Lower leg skin (tissue), 4 donors: ENCODE data around the gene PLPPR1. TPM values are rescaled to one million over a fixed set of nuclear protein-coding genes. Genes with fewer than 3 reads are reported as not detected.

Experiments used
- DNase-seq, 2 donors: peaks; one replicate each; pipeline ENCODE4 v3.0.0-alpha.2; 2019; ENCODE audit warnings: low spot score in 2 of 2
- H3K4me3 ChIP-seq: fragments of 200-600 bp; sonication (generic); 2 replicates; pipeline ENCODE4 v1.5.1; 2017; ENCODE audit warnings: mild to moderate bottlenecking, low read depth; ENCODE audit not compliant: poor library complexity, severe bottlenecking
- POLR2A ChIP-seq, 2 donors: fragments of 450-650 bp; IDR thresholded peaks; one replicate each; pipeline ENCODE4 v1.6.1; 2016 to 2017; ENCODE audit warnings: antibody characterized with exemption in 2 of 2, mild to moderate bottlenecking in 1 of 2, moderate library complexity in 1 of 2
- WGBS, 2 donors: methylation state at CpG; one replicate each; pipeline ENCODE4 v1.1.5; 2018; 5-methylcytosine and 5-hydroxymethylcytosine counted together
- intact Hi-C: fragments of 100-400 bp; cut with DNase I; formaldehyde crosslinking; loops from one replicate; pipeline ENCODE4 v1.15.0; 2023; ENCODE audit warnings: low total_unique reads
- total RNA-seq, 4 donors: library from RNA; depleted of rRNA; stranded (reverse); fragments of >200 nt; gene quantifications; one replicate each; pipeline ENCODE4 v1.1.0, GENCODE V29; 2016
- TF ChIP-seq, protein P1 (sequence below), 3 donors: fragments of 450-650 bp; IDR thresholded peaks; one replicate each; pipeline ENCODE4 v1.5.1; 2016; ENCODE audit warnings: antibody characterized with exemption in 3 of 3, mild to moderate bottlenecking in 3 of 3, moderate library complexity in 2 of 3

Gene PLPPR1
- total RNA-seq, 4 donors from 2014 or later, result 0.19 to 2.2 (median 0.39) TPM; not detected in 1

DNA sequence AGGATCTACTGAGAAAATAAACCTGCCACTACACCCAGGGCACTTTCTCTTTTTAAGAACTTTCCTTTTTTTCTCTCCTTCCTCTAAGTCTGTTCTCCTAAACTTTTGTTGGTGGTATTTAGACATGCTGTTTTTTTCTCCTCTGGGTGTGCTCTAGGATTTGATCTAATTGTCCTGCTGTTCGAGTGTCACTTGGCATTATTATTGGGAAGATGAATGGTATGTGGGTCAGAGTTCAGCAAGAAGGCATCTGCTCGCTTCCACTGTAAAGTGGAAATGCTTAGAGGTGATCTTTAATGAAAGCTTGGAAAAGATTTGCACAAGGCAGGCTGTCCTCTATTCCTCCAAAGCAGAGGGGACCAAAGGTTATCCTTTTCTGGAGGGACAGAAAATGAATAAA is 1.3 kb upstream of the PLPPR1 start:
- no peak for TF ChIP-seq POLR2A (IDR thresholded peaks at IDR 0.05)
- TF ChIP-seq, protein P1, sequence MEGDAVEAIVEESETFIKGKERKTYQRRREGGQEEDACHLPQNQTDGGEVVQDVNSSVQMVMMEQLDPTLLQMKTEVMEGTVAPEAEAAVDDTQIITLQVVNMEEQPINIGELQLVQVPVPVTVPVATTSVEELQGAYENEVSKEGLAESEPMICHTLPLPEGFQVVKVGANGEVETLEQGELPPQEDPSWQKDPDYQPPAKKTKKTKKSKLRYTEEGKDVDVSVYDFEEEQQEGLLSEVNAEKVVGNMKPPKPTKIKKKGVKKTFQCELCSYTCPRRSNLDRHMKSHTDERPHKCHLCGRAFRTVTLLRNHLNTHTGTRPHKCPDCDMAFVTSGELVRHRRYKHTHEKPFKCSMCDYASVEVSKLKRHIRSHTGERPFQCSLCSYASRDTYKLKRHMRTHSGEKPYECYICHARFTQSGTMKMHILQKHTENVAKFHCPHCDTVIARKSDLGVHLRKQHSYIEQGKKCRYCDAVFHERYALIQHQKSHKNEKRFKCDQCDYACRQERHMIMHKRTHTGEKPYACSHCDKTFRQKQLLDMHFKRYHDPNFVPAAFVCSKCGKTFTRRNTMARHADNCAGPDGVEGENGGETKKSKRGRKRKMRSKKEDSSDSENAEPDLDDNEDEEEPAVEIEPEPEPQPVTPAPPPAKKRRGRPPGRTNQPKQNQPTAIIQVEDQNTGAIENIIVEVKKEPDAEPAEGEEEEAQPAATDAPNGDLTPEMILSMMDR (IDR thresholded peaks at IDR 0.05), result no peak
- intact Hi-C loops, result no loop called here
- H3K4me3 ChIP-seq, result no peak overlapping the region
- DNase-seq, result no peak
- WGBS, 2 donors, result 29 to 32% methylated on average over 2 of the region's 2 CpGs

DNA sequence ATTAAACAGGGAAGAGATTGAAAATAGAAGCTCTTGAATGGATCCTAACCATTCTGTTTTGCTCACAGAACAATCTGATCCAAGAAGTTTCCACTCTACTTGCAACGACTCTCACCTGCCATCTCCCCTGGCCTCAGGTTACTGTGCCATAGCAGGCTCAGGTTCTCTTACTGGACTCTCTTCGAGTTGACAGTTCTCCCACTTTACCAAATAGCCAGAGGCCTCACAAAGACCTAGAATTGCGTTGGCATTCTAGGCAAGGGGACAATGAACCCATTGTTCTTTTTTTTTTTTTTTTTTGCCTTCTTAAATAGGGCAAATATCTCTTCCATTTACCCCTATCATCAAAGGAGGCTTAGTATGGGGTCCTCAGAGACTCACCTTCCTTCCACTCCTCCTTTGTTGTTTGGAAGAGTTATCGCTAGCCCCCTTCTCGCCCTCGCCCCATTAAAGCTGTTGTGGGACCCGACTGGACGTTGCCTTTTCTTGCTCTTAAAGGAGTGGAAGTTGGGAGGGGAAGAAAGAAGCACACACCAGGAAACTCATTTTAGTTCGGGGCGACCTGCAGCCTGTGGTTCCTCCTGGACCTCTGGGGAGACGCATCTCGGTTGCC is 688 bp upstream of the PLPPR1 start:
- no peak for DNase-seq
- WGBS, 2 donors, result 20 to 21% methylated on average over 12 of the region's 12 CpGs
- intact Hi-C loops, result no loop called here
- H3K4me3 ChIP-seq, result peak overlapping the region; percentile 5
- no peak for TF ChIP-seq POLR2A (IDR thresholded peaks at IDR 0.05)
- TF ChIP-seq, protein P1 (IDR thresholded peaks at IDR 0.05), result no peak

DNA sequence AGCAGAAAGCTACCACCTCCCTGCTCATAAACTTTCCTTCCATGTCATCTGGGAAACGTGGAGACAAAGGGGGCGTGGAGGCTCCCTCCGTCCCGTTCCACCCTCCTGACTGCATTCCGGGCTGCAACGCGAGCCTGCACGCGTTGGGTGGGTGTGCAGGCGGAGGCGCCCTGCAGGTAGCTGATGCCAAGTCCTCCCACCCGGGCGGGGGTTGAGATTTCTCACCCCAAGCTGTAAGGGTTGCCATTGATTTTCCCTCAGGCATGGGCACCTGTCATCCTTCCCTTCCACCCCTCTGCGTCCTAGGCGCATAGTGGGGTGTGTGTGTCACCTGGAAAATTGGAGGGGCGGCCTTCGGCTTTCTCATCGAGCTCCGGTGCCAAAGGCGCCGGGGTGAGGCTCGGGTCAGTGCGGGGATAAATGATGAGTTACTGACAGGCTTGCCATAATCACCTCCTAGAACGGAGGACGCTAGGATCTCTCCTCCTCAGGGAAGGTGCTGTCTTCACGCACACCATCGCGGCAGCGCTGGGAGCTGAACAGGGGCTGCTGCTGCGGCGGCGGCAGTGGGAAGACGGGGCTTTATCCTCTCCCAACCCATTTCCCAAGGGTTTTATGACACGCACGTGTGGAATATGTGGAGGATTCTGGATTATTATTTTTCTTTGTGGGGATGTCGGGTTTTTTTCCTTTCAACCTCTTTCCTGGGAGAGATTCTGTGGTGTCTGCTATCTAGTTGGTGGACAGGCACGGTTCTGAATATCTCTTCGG is 973 bp downstream of the PLPPR1 start:
- 2 to 3% methylated on average over 21 to 35 of the region's 38 CpGs for WGBS, 2 donors
- intact Hi-C loops, result no loop called here
- no peak for DNase-seq
- no peak for TF ChIP-seq POLR2A (IDR thresholded peaks at IDR 0.05)
- TF ChIP-seq, protein P1 (IDR thresholded peaks at IDR 0.05), result no peak
- H3K4me3 ChIP-seq, result no peak overlapping the region

DNA sequence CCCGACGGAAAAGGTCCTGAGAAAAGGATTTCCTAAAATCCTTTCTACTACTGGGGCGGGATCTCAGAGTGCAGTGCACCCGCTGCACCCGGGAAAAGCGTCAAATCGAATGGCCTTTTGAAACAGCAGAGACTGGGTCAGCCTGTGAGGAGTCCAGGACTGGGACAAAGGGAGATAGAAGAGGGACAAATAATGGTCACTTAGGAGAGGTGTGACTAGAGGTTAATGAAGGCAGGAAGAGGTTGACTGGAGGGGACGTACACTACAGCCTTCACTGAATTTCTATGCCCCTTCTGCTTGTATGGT is 1.5 kb downstream of the PLPPR1 start:
- no peak overlapping the region for H3K4me3 ChIP-seq
- intact Hi-C loops, result no loop called here
- WGBS, 2 donors, result 15 to 29% methylated on average over 8 of the region's 8 CpGs
- DNase-seq, result no peak
- TF ChIP-seq POLR2A (IDR thresholded peaks at IDR 0.05), result no peak
- TF ChIP-seq, protein P1 (IDR thresholded peaks at IDR 0.05), result no peak

DNA sequence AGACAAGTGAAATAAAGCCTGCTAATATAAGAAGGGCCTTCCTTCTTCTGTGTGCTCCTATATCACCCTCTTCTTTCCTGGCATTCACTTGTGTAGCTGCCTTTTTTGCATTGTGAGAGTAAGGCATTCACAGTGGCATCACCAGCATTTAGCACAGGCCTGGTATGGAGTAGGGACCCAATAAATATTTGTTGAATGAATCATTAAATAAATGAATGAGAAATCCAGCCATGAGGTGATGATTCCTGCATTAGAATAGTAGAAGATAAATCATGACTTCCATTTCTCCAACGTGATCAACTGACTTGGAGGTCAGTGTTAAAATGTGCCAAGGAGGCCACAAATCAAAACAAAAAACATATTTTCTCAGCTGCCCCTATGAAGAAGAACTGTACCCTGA is 3.9 kb downstream of the PLPPR1 start:
- intact Hi-C loops, result no loop called here
- H3K4me3 ChIP-seq, result no peak overlapping the region
- DNase-seq, result no peak
- 30 to 34% methylated on average over 1 of the region's 1 CpG for WGBS, 2 donors
- no peak for TF ChIP-seq POLR2A (IDR thresholded peaks at IDR 0.05)
- TF ChIP-seq, protein P1 (IDR thresholded peaks at IDR 0.05), result no peak
